NCI-H1048 (cell line): ENCODE measurements around the gene ZFP64.

Experiments used
- DNase-seq: peaks from one replicate; lab custom pipeline; 2025; lab: John Stamatoyannopoulos, UW

ZFP64 gene

DNA sequence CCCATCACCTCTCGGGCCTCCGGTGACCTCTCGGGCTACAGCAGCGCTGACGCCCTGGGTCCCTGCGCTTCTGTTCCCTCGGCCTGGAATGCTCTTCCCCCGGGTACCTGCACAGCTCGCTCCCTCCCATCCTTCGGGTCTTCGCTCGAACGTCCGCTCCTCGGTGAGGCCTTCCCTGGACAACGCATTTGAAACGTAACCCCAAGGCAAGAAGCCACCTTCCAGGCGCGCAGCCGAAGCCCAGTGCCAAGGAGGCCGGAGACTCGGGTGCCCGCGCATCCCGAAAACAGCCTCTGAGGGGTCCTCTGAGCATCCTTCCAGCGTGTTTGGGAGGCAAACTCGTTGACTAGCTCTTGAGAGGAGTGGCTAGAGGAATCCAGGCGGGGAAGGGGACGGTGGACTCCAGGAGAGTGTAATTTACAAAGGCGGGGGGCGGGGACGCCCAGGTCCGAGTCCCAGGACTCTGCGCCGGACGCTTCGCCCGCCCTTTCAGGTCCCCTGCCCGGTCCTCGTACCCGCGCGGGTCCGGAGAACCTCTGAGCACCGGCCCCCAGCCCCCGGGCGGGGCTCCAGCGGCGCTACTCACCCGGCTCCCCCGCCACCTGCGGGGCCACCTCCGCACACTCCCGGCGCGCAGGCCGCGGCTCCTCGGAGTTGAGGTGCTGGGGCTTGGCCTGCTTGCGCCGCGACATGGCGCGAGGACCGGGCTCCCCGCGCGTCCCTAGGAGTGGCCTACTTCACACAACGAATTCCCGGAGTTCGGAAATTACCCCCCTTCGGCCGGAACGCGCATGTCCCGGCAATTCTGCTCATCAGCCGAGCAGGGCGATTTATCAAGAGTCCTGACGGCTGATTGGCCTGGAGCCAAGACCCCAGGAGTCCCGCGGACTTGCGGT is 86.8 kb downstream of the ZFP64 start:
- no peak for DNase-seq

DNA sequence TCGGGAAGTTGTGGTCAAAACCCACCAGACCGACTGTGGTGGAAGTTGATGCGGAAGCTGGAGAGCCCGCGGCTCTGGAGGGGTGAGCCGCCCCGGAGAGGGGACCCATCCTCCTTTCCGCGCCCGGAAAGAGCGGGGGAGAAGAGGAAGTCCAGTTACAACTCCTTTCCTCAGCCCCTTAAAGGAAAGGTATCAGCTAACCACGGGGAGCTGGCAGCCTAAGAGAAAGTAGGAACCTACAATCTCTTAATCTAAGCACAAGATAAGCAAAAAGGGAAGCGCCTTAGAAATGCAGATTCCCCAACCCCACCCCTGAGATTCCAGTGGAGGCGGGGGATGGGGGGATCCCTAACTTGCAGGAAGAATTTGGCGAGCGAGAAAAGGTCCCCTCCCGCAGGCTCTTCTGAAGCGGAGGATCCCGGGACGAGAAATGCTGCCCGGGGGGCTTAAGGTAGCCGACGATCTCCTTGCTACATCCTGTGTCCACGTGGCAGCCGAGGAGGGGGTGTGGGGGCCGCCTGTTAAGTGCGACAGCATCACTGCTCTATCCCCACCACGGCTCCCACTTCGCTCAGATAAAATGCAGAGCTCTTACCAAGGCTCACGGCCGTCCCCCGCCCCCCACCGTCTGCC is 87.5 kb downstream of the ZFP64 start:
- no peak for DNase-seq

DNA sequence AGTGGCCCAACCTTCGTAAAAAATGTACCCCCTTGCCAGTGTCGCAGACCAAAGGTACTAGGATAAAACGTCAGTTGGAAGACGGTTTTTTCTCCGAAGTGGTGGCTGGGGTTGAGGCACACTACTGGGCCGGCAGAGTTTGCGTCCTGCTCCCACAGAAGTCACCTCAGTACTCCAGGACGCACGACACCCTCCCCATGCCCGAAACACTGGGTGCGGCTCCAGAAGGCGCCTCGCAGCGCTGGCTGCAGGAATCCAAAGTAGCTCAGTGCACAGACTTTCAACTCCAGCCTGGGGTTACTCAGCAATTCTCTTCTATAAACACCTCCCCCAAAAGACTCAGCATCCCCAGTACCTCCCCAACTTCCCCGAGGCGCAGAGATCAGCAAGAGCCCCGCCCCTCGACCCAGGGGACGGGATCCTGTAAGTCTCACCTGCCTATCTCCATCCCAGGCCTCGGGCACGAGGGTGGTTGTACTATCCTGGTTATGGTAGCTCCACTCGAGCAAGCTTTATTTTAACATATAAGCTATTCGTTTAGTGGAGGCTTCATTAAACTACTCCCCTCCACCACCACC is 88.2 kb downstream of the ZFP64 start:
- no peak for DNase-seq

DNA sequence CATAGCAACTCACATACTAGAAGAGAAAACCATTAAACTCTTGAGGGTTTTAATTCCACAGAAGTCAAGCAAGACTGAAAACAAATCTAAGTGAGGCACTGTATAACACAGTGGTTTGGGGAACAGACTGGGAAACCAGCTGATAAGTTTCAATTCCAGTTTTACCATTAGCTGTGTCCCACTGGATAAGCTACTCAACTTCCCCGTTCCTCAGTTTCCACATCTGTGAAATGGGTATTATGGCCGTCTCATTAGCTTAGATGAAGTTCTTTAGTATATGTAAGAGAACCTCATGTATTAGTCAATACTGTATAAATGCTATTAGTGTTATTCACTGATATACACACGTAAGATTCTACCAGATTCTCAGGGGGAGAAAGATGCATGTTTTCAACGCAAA is 89.0 kb downstream of the ZFP64 start:
- DNase-seq = no peak

DNA sequence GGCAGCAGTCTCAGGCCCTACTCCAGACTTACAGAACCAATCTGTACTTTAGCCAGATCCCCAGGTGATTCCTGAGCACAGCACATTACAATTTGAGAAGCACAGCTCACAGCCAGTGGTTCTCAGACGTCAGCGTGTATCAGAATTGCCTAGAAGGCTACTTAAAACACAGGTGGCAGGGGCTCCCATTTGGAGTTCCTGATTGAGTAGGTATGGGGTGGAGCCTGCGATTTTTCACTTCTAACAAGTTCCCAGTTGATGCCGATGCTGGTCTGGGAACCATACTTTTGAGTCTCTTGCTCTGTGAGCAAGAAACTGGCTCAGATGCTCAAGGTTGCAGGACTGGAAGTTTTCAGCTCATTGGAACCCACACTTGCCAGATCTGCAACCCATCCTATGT is 89.5 kb downstream of the ZFP64 start:
- DNase-seq = no peak
